HEK293 (cell line): ENCODE data around the gene KCNMA1.

Experiments used
- CTCF ChIA-PET: fragments of 350-600 bp; formaldehyde crosslinking; extraction: SDS; loops from one replicate; lab custom pipeline; 2021; ENCODE audit warnings: antibody characterized with exemption; lab: Yijun Ruan, JAX
- POLR2A ChIA-PET: fragments of 300-600 bp; formaldehyde crosslinking; extraction: SDS; loops from one replicate; lab custom pipeline; 2020; ENCODE audit warnings: antibody characterized with exemption, inconsistent platforms; lab: Yijun Ruan, JAX
- H3K27ac ChIP-seq: fragments of 200-500 bp; sonication (Bioruptor generic); 2 replicates; pipeline ENCODE4 v1.5.1; 2014; ENCODE audit warnings: low read depth, low read length, control low read depth, inconsistent platforms; ENCODE audit errors: extremely low read depth
- H3K36me3 ChIP-seq, 2 experiments: fragments of 200-500 bp in 1 of 2; sonication (Bioruptor generic) in 1 of 2; 1 replicate in 1 of 2; 2 replicates in 1 of 2; pipeline ENCODE4 v1.5.1; 2014 to 2017; ENCODE audit warnings: inconsistent platforms in 2 of 2, low read length in 2 of 2; ENCODE audit not compliant: control insufficient read depth in 2 of 2, insufficient read depth in 1 of 2
- H3K4me1 ChIP-seq: fragments of 200-500 bp; sonication (Bioruptor generic); 2 replicates; pipeline ENCODE4 v1.5.1; 2014; ENCODE audit warnings: mild to moderate bottlenecking, low read length, inconsistent platforms; ENCODE audit not compliant: control insufficient read depth, insufficient read depth
- H3K4me3 ChIP-seq: 2 replicates; pipeline ENCODE4 v1.5.1; 2011; ENCODE audit warnings: low read depth, mild to moderate bottlenecking, control low read depth, low read length, moderate library complexity
- H3K9me3 ChIP-seq: fragments of 200-500 bp; sonication (Bioruptor generic); 2 replicates; pipeline ENCODE4 v1.5.1; 2014; ENCODE audit warnings: low read depth, low read length, inconsistent platforms; ENCODE audit not compliant: control insufficient read depth, insufficient read depth
- GLI4 ChIP-seq: fragments of 450-650 bp; formaldehyde crosslinking; IDR thresholded peaks from 2 replicates; pipeline ENCODE4 v1.5.1; 2016; ENCODE audit warnings: missing biosample characterization, missing genetic modification characterization
- HOXC10 ChIP-seq: sonication (generic); formaldehyde crosslinking; IDR thresholded peaks from 2 replicates; pipeline ENCODE4 v1.8.1; 2023; ENCODE audit warnings: mild to moderate bottlenecking, missing genetic modification reagents
- KLF10 ChIP-seq: fragments of 450-650 bp; IDR thresholded peaks from 2 replicates; pipeline ENCODE4 v1.5.1; 2018; ENCODE audit warnings: missing biosample characterization, mild to moderate bottlenecking, missing genetic modification characterization
- PRDM1 ChIP-seq: fragments of 450-650 bp; formaldehyde crosslinking; IDR thresholded peaks from 2 replicates; pipeline ENCODE4; 2016; ENCODE audit warnings: missing biosample characterization, missing genetic modification characterization
- SETDB1 ChIP-seq: IDR thresholded peaks from one replicate; pipeline ENCODE4 v1.6.1; 2017; ENCODE audit warnings: mild to moderate bottlenecking, low read length, moderate library complexity, mixed read lengths; ENCODE audit not compliant: insufficient read length
- TCF7L2 ChIP-seq: IDR thresholded peaks from 2 replicates; pipeline ENCODE4 v1.6.1; 2011; ENCODE audit warnings: low read depth, mild to moderate bottlenecking, inconsistent platforms, low read length, moderate library complexity, borderline replicate concordance
- YY1 ChIP-seq: fragments of 450-650 bp; formaldehyde crosslinking; IDR thresholded peaks from 2 replicates; pipeline ENCODE4 v1.5.1; 2018; ENCODE audit warnings: missing biosample characterization, missing genetic modification characterization
- ZBTB1 ChIP-seq: fragments of 450-650 bp; formaldehyde crosslinking; IDR thresholded peaks from 2 replicates; pipeline ENCODE4 v1.5.1; 2016; ENCODE audit warnings: missing biosample characterization, missing genetic modification characterization
- ZBTB17 ChIP-seq: fragments of 450-650 bp; formaldehyde crosslinking; IDR thresholded peaks from 2 replicates; pipeline ENCODE4 v1.5.1; 2016; ENCODE audit warnings: missing biosample characterization, missing genetic modification characterization
- ZIC2 ChIP-seq: fragments of 450-650 bp; formaldehyde crosslinking; IDR thresholded peaks from 2 replicates; pipeline ENCODE4 v1.5.1; 2016; ENCODE audit warnings: missing biosample characterization, missing genetic modification characterization
- ZNF174 ChIP-seq: fragments of 450-650 bp; formaldehyde crosslinking; IDR thresholded peaks from 2 replicates; pipeline ENCODE4 v1.5.0; 2017; ENCODE audit warnings: missing biosample characterization, mild to moderate bottlenecking, missing genetic modification characterization
- ZNF223 ChIP-seq: fragments of 450-650 bp; formaldehyde crosslinking; IDR thresholded peaks from 2 replicates; pipeline ENCODE4 v1.5.1; 2016; ENCODE audit warnings: missing biosample characterization, missing genetic modification characterization
- ZNF341 ChIP-seq: fragments of 450-650 bp; formaldehyde crosslinking; IDR thresholded peaks from 2 replicates; pipeline ENCODE4; 2016; ENCODE audit warnings: low read depth, missing biosample characterization, missing genetic modification characterization
- ZNF514 ChIP-seq: fragments of 450-650 bp; formaldehyde crosslinking; IDR thresholded peaks from 2 replicates; pipeline ENCODE4 v1.5.1; 2016; ENCODE audit warnings: missing biosample characterization, missing genetic modification characterization
- ZNF530 ChIP-seq: fragments of 450-650 bp; formaldehyde crosslinking; IDR thresholded peaks from 2 replicates; pipeline ENCODE4 v1.5.1; 2016; ENCODE audit warnings: low read depth, missing biosample characterization, missing genetic modification characterization
- ZNF544 ChIP-seq: fragments of 450-650 bp; formaldehyde crosslinking; IDR thresholded peaks from 2 replicates; pipeline ENCODE4 v1.5.0; 2017; ENCODE audit warnings: missing biosample characterization, missing genetic modification characterization
- ZNF596 ChIP-seq: fragments of 450-650 bp; IDR thresholded peaks from 2 replicates; pipeline ENCODE4 v1.5.0; 2018; ENCODE audit warnings: missing biosample characterization, mild to moderate bottlenecking, missing genetic modification characterization, moderate library complexity
- ZNF610 ChIP-seq: fragments of 450-650 bp; formaldehyde crosslinking; IDR thresholded peaks from 2 replicates; pipeline ENCODE4 v1.5.1; 2016; ENCODE audit warnings: missing biosample characterization, missing genetic modification characterization, borderline replicate concordance
- ZNF747 ChIP-seq: fragments of 450-650 bp; formaldehyde crosslinking; IDR thresholded peaks from 2 replicates; pipeline ENCODE4 v1.5.1; 2016; ENCODE audit warnings: missing biosample characterization, missing genetic modification characterization
- TF ChIP-seq, protein P1 (sequence below): fragments of 450-650 bp; formaldehyde crosslinking; IDR thresholded peaks from 2 replicates; pipeline ENCODE4 v1.5.1; 2017; ENCODE audit warnings: missing biosample characterization, missing genetic modification characterization
- TF ChIP-seq, protein P2 (sequence below): fragments of 450-650 bp; formaldehyde crosslinking; IDR thresholded peaks from 2 replicates; pipeline ENCODE4 v1.5.1; 2016; ENCODE audit warnings: missing biosample characterization, missing genetic modification characterization
- TF ChIP-seq, protein P3 (sequence below): fragments of 450-650 bp; formaldehyde crosslinking; IDR thresholded peaks from 2 replicates; pipeline ENCODE4 v1.5.1; 2016; ENCODE audit warnings: missing biosample characterization, missing genetic modification characterization
- TF ChIP-seq, protein P4 (sequence below): fragments of 450-650 bp; formaldehyde crosslinking; IDR thresholded peaks from 2 replicates; pipeline ENCODE4 v1.5.1; 2016; ENCODE audit warnings: missing biosample characterization, missing genetic modification characterization, borderline replicate concordance
- TF ChIP-seq, protein P5 (sequence below): fragments of 450-650 bp; formaldehyde crosslinking; IDR thresholded peaks from 2 replicates; pipeline ENCODE4 v1.5.1; 2017; ENCODE audit warnings: missing biosample characterization, missing genetic modification characterization
- TF ChIP-seq, protein P6 (sequence below): fragments of 450-650 bp; formaldehyde crosslinking; optimal IDR thresholded peaks from 2 replicates; pipeline ENCODE3; 2016; ENCODE audit warnings: missing biosample characterization, mild to moderate bottlenecking, missing genetic modification characterization

The KCNMA1 gene

DNA sequence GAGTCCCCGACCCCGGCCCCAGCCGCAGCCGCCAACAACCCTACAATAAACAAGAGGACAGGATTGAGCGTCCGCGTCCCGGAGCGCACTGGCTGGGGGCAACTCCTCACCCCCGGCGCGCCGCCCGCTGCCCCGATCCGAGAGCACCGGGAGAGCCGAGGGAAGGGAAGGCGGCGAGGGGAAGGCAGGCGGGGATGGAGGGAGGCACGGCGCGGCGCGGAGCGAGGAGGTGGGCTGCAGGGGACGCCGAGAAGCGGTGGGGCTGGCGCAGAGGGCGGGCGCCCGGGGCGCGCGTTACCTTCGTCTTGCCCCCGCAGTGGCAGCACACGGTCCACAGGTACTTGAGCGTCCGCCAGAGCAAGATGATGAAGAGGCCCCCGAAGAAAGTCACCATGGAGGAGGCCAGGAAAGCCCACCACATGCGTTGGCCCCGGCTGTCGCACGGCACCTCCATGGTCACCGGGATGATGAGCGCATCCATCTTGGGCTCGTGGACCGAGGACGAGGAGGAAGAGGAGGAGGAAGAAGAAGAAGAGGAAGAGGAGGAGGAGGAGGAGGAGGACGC is 559 bp downstream of the KCNMA1 start:
- Histone ChIP-seq H3K27ac (peak overlapping the region; percentile 44; the same call in 1 of the 2 replicates), H3K4me1 (no peaks in the 10 kb centered on the region), H3K4me3 (peak overlapping the region; percentile 50), H3K9me3 (no peaks in the 10 kb centered on the region), H3K36me3 (no peaks in the 10 kb centered on the region)
- POLR2A ChIA-PET, result no interaction called here
- CTCF ChIA-PET, result interaction anchor here (0.9 to 21.0 kb wide), 3 partner anchors 76 to 470 kb away, joined by 3 to 512 read pairs (median 4); no protein-coding TSS in a partner anchor
- TF ChIP-seq TCF7L2 (no peak), ZNF747 (tag by site-specific recombination) (no peak), ZBTB17 (tag by site-specific recombination) (0 out of 2 replicates have a peak, but pooled peaks have one; percentile 49), ZNF544 (no peak), ZNF596 (no peak), ZIC2 (tag by site-specific recombination) (peak; percentile 60), ZBTB1 (no peak), ZNF514 (no peak), PRDM1 (tag by site-specific recombination) (no peak), YY1 (tag by site-specific recombination) (no peak; the same call in 1 of the 2 replicates), ZNF610 (no peak), SETDB1 (no peak), KLF10 (tag by site-specific recombination) (no peak), HOXC10 (CRISPR knock-in tag) (no peak), ZNF174 (tag by site-specific recombination) (no peak), ZNF530 (tag by site-specific recombination) (no peak), GLI4 (tag by site-specific recombination) (no peak), ZNF223 (no peak), ZNF341 (no peak)
- TF ChIP-seq, protein P1, sequence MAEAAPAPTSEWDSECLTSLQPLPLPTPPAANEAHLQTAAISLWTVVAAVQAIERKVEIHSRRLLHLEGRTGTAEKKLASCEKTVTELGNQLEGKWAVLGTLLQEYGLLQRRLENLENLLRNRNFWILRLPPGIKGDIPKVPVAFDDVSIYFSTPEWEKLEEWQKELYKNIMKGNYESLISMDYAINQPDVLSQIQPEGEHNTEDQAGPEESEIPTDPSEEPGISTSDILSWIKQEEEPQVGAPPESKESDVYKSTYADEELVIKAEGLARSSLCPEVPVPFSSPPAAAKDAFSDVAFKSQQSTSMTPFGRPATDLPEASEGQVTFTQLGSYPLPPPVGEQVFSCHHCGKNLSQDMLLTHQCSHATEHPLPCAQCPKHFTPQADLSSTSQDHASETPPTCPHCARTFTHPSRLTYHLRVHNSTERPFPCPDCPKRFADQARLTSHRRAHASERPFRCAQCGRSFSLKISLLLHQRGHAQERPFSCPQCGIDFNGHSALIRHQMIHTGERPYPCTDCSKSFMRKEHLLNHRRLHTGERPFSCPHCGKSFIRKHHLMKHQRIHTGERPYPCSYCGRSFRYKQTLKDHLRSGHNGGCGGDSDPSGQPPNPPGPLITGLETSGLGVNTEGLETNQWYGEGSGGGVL, result peak; percentile 17; the same call in 1 of the 2 replicates
- TF ChIP-seq, protein P2, sequence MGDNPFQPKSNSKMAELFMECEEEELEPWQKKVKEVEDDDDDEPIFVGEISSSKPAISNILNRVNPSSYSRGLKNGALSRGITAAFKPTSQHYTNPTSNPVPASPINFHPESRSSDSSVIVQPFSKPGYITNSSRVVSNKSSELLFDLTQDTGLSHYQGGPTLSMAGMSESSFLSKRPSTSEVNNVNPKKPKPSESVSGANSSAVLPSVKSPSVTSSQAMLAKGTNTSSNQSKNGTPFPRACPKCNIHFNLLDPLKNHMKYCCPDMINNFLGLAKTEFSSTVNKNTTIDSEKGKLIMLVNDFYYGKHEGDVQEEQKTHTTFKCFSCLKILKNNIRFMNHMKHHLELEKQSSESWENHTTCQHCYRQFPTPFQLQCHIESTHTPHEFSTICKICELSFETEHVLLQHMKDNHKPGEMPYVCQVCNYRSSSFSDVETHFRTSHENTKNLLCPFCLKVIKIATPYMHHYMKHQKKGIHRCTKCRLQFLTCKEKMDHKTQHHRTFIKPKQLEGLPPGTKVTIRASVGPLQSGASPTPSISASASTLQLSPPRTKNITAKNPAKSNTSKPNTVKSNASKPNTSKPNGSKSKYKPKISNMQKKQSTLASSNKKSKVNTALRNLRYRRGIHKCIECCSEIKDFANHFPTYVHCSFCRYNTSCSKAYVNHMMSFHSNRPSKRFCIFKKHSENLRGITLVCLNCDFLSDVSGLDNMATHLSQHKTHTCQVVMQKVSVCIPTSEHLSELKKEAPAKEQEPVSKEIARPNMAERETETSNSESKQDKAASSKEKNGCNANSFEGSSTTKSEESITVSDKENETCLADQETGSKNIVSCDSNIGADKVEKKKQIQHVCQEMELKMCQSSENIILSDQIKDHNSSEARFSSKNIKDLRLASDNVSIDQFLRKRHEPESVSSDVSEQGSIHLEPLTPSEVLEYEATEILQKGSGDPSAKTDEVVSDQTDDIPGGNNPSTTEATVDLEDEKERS (tag by site-specific recombination), result no peak
- TF ChIP-seq, protein P3, sequence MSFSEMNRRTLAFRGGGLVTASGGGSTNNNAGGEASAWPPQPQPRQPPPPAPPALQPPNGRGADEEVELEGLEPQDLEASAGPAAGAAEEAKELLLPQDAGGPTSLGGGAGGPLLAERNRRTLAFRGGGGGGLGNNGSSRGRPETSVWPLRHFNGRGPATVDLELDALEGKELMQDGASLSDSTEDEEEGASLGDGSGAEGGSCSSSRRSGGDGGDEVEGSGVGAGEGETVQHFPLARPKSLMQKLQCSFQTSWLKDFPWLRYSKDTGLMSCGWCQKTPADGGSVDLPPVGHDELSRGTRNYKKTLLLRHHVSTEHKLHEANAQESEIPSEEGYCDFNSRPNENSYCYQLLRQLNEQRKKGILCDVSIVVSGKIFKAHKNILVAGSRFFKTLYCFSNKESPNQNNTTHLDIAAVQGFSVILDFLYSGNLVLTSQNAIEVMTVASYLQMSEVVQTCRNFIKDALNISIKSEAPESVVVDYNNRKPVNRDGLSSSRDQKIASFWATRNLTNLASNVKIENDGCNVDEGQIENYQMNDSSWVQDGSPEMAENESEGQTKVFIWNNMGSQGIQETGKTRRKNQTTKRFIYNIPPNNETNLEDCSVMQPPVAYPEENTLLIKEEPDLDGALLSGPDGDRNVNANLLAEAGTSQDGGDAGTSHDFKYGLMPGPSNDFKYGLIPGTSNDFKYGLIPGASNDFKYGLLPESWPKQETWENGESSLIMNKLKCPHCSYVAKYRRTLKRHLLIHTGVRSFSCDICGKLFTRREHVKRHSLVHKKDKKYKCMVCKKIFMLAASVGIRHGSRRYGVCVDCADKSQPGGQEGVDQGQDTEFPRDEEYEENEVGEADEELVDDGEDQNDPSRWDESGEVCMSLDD (tag by site-specific recombination), result no peak
- TF ChIP-seq, protein P4, sequence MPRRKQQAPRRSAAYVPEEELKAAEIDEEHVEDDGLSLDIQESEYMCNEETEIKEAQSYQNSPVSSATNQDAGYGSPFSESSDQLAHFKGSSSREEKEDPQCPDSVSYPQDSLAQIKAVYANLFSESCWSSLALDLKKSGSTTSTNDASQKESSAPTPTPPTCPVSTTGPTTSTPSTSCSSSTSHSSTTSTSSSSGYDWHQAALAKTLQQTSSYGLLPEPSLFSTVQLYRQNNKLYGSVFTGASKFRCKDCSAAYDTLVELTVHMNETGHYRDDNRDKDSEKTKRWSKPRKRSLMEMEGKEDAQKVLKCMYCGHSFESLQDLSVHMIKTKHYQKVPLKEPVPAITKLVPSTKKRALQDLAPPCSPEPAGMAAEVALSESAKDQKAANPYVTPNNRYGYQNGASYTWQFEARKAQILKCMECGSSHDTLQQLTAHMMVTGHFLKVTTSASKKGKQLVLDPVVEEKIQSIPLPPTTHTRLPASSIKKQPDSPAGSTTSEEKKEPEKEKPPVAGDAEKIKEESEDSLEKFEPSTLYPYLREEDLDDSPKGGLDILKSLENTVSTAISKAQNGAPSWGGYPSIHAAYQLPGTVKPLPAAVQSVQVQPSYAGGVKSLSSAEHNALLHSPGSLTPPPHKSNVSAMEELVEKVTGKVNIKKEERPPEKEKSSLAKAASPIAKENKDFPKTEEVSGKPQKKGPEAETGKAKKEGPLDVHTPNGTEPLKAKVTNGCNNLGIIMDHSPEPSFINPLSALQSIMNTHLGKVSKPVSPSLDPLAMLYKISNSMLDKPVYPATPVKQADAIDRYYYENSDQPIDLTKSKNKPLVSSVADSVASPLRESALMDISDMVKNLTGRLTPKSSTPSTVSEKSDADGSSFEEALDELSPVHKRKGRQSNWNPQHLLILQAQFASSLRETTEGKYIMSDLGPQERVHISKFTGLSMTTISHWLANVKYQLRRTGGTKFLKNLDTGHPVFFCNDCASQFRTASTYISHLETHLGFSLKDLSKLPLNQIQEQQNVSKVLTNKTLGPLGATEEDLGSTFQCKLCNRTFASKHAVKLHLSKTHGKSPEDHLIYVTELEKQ (tag by site-specific recombination), result no peak
- TF ChIP-seq, protein P5, sequence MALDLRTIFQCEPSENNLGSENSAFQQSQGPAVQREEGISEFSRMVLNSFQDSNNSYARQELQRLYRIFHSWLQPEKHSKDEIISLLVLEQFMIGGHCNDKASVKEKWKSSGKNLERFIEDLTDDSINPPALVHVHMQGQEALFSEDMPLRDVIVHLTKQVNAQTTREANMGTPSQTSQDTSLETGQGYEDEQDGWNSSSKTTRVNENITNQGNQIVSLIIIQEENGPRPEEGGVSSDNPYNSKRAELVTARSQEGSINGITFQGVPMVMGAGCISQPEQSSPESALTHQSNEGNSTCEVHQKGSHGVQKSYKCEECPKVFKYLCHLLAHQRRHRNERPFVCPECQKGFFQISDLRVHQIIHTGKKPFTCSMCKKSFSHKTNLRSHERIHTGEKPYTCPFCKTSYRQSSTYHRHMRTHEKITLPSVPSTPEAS (tag by site-specific recombination), result no peak
- TF ChIP-seq, protein P6, sequence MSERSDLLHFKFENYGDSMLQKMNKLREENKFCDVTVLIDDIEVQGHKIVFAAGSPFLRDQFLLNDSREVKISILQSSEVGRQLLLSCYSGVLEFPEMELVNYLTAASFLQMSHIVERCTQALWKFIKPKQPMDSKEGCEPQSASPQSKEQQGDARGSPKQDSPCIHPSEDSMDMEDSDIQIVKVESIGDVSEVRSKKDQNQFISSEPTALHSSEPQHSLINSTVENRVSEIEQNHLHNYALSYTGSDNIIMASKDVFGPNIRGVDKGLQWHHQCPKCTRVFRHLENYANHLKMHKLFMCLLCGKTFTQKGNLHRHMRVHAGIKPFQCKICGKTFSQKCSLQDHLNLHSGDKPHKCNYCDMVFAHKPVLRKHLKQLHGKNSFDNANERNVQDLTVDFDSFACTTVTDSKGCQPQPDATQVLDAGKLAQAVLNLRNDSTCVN, result peak; percentile 84
